ENCODE results near the gene DNER.
A peak's percentile ranks its signal among the peaks of the same experiment; 100 is the strongest.

The DNER gene

DNA sequence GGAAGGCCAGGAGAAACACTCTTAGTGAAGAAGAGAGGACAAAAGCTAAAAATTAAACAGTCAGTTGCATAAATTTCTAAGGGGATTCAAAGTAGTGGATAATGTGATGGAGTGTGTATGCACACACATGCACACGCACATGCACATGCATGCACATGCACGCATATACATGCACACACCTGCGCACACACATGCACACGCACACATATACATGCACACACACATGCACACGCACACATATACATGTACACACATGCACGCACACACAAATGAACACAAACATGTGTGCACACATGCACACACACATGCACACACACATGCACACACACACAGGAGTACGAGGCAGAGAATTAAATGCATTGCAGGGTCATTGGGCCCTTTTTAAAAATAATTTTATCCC lies 117.6 kb downstream of the DNER start:
- H3K4me2 ChIP-seq = no peak overlapping the region
- no peaks in the 10 kb centered on the region for H3K27me3 ChIP-seq (ENCODE audit: insufficient read depth, low read depth)
- no peak overlapping the region for H2AFZ ChIP-seq (ENCODE audit: low read depth)
- H3K79me2 ChIP-seq (ENCODE audit: insufficient read depth, low read depth) = no peaks in the 10 kb centered on the region
- H3K27ac ChIP-seq = no peak overlapping the region
- TF ChIP-seq, protein P1, sequence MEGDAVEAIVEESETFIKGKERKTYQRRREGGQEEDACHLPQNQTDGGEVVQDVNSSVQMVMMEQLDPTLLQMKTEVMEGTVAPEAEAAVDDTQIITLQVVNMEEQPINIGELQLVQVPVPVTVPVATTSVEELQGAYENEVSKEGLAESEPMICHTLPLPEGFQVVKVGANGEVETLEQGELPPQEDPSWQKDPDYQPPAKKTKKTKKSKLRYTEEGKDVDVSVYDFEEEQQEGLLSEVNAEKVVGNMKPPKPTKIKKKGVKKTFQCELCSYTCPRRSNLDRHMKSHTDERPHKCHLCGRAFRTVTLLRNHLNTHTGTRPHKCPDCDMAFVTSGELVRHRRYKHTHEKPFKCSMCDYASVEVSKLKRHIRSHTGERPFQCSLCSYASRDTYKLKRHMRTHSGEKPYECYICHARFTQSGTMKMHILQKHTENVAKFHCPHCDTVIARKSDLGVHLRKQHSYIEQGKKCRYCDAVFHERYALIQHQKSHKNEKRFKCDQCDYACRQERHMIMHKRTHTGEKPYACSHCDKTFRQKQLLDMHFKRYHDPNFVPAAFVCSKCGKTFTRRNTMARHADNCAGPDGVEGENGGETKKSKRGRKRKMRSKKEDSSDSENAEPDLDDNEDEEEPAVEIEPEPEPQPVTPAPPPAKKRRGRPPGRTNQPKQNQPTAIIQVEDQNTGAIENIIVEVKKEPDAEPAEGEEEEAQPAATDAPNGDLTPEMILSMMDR (conservative IDR thresholded peaks at IDR 0.05; ENCODE audit: low read depth, low read length) = no peak
- no peaks in the 10 kb centered on the region for H3K36me3 ChIP-seq (ENCODE audit: insufficient read depth)
- H3K9ac ChIP-seq = no peak overlapping the region
- H3K4me3 ChIP-seq (IDR thresholded peaks at IDR 0.05; ENCODE audit: insufficient read depth, low read depth, low read length) = no peak overlapping the region
- H3K4me1 ChIP-seq (ENCODE audit: low read depth, poor library complexity, severe bottlenecking) = no peaks in the 10 kb centered on the region
- no peaks in the 10 kb centered on the region for H4K20me1 ChIP-seq (ENCODE audit: insufficient read depth)

DNA sequence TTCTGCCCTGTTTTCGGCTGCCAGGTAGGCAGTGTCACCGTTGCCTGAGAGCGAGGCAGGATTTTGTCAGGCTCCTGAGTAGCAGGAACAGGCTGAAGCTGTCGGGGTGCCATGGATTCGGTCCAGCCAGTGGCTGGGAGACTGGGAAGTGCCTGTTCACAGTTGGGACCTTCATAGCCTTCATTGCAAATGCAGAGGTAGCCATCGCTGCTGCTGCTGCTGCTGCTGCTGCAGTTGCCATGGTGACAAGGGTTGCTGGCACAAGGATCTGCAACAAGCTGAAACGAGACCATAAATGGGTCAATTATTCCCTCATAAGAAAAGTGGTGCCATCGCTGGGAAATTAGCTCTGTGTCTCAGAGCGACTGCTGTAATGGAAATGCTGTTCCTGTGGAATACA lies 122.7 kb downstream of the DNER start:
- Histone ChIP-seq H3K27ac (no peak overlapping the region), H3K36me3 (ENCODE audit: insufficient read depth) (no peaks in the 10 kb centered on the region), H3K4me2 (no peak overlapping the region), H3K9ac (no peak overlapping the region), H3K27me3 (ENCODE audit: insufficient read depth, low read depth) (no peaks in the 10 kb centered on the region), H3K4me1 (ENCODE audit: low read depth, poor library complexity, severe bottlenecking) (no peaks in the 10 kb centered on the region), H4K20me1 (ENCODE audit: insufficient read depth) (no peaks in the 10 kb centered on the region), H3K79me2 (ENCODE audit: insufficient read depth, low read depth) (no peaks in the 10 kb centered on the region), H2AFZ (ENCODE audit: low read depth) (no peak overlapping the region), H3K4me3 (IDR thresholded peaks at IDR 0.05; ENCODE audit: insufficient read depth, low read depth, low read length) (no peak overlapping the region)
- TF ChIP-seq, protein P1 (conservative IDR thresholded peaks at IDR 0.05; ENCODE audit: low read depth, low read length) = no peak

DNA sequence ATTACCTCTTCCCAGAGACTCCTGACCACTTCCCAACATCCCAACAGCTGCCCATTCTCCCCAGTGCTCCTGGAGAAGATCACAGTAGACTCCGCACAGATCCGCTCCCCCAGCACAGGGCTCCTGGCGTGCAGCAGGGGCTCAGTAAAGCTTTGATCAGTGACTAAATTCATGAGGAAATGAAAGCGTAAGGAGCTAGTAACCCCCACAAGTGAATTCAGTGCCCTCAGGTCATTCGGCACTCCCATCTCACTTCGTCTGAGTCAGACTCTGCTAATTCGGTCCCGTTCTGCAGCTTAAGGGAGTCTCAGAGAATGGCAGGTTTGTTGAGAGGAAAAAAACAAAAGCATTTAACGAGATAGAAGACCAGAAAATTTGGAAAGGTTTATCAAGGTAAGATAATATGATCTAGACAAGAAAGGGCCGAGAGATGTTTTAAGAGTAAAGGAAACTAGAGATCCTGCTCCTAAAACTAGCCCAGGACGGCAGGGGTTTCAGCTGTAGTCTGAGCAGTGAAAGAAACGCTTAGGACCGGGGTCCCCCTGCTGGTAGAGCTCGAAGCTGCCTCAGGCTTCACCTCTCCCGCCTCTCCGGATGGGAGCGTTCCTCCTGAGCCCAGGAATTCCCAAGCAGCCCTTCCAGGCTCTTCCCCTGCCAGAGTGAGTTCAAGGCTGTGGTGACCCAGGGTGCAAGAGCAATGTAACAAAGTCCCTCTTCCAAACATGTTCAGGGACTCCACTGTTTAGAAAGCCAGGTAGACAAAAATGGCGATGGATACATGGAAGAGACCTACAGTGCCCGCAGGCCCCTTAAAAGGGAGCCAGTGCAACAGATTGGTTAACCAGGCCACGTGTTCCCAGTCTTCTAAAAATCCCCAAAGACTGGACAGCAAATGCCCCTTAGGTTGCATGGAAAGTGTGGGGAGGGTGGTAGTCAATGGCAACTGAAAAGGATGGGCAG lies 127.3 kb downstream of the DNER start:
- Histone ChIP-seq H3K27me3 (ENCODE audit: insufficient read depth, low read depth) (no peaks in the 10 kb centered on the region), H3K4me3 (IDR thresholded peaks at IDR 0.05; ENCODE audit: insufficient read depth, low read depth, low read length) (no peak overlapping the region), H3K27ac (no peak overlapping the region), H4K20me1 (ENCODE audit: insufficient read depth) (no peaks in the 10 kb centered on the region), H3K36me3 (ENCODE audit: insufficient read depth) (no peaks in the 10 kb centered on the region), H3K9ac (no peak overlapping the region), H3K4me2 (no peak overlapping the region), H3K4me1 (ENCODE audit: low read depth, poor library complexity, severe bottlenecking) (no peaks in the 10 kb centered on the region), H2AFZ (ENCODE audit: low read depth) (no peak overlapping the region), H3K79me2 (ENCODE audit: insufficient read depth, low read depth) (no peaks in the 10 kb centered on the region)
- TF ChIP-seq, protein P1 (conservative IDR thresholded peaks at IDR 0.05; ENCODE audit: low read depth, low read length) = 0 out of 2 replicates have a peak, but pooled peaks have one; percentile 35

DNA sequence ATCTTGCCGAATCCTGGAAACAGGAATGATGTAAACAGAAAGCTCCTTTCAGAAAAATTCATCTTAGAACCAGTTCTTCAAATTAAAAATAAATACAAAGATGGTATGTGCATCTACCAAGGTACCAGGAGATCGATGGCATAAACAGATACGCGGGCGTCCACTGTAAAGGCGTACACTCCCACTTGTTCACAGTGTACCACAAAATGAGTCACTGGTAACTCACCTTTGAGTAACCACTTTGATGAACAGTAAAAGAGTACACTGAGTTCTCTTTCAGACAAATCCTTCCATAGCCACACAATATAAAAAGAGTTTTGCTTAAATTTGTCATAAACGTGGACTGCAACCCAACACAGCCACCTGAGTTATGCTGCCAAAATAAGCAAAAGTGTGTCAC lies 128.3 kb downstream of the DNER start:
- H3K4me3 ChIP-seq (IDR thresholded peaks at IDR 0.05; ENCODE audit: insufficient read depth, low read depth, low read length) = no peak overlapping the region
- no peaks in the 10 kb centered on the region for H3K27me3 ChIP-seq (ENCODE audit: insufficient read depth, low read depth)
- no peak overlapping the region for H2AFZ ChIP-seq (ENCODE audit: low read depth)
- H3K27ac ChIP-seq = no peak overlapping the region
- no peaks in the 10 kb centered on the region for H4K20me1 ChIP-seq (ENCODE audit: insufficient read depth)
- TF ChIP-seq, protein P1 (conservative IDR thresholded peaks at IDR 0.05; ENCODE audit: low read depth, low read length) = no peak
- H3K4me2 ChIP-seq = no peak overlapping the region
- H3K4me1 ChIP-seq (ENCODE audit: low read depth, poor library complexity, severe bottlenecking) = no peaks in the 10 kb centered on the region
- no peaks in the 10 kb centered on the region for H3K79me2 ChIP-seq (ENCODE audit: insufficient read depth, low read depth)
- no peak overlapping the region for H3K9ac ChIP-seq
- no peaks in the 10 kb centered on the region for H3K36me3 ChIP-seq (ENCODE audit: insufficient read depth)
